GM18861 (cell line): ENCODE data around the gene MPLKIP.
"Not testable (repeated sequence)": the region's sequence is repeated elsewhere in the genome, so short reads cannot be mapped to it uniquely, and the experiment has no call there.

Experiments used
- ATAC-seq: cut with Tn5 transposase; IDR thresholded peaks from one replicate; pipeline ENCODE4 v1.9.1; 2021; ENCODE audit not compliant: unreplicated experiment

MPLKIP gene

GRCh38 chr7:40134428-40135316 lies at the start of gene MPLKIP, which contains the start of gene SUGCT:
Gene MPLKIP (minus strand): TSS chr7:40134622. CDS start chr7:40134567, 55 bp downstream.
Gene SUGCT (plus strand): TSS chr7:40135005.
- ATAC-seq = peak; percentile 85

- ATAC-seq = no peak
Observed at GRCh38 chr7:40182452-40182851, 48.0 kb upstream of the MPLKIP start.

GRCh38 chr7:40177071-40177470 lies 42.6 kb upstream of the MPLKIP start:
- no peak for ATAC-seq

GRCh38 chr7:40175725-40176510 lies 41.5 kb upstream of the MPLKIP start:
- ATAC-seq = no peak

- not testable (repeated sequence) for ATAC-seq
Observed at GRCh38 chr7:40175256-40175655, 40.8 kb upstream of the MPLKIP start.

- ATAC-seq = not testable (repeated sequence)
Observed at GRCh38 chr7:40173121-40173520, 38.7 kb upstream of the MPLKIP start.

- not testable (repeated sequence) for ATAC-seq
Observed at GRCh38 chr7:40168266-40168665, 33.8 kb upstream of the MPLKIP start.

GRCh38 chr7:40167291-40167690 lies 32.9 kb upstream of the MPLKIP start:
- ATAC-seq = no peak

GRCh38 chr7:40165216-40165615 lies 30.8 kb upstream of the MPLKIP start:
- no peak for ATAC-seq

GRCh38 chr7:40162516-40162915 lies 28.1 kb upstream of the MPLKIP start:
- ATAC-seq = no peak

- ATAC-seq = no peak
Observed at GRCh38 chr7:40156988-40157387, 22.6 kb upstream of the MPLKIP start.

- no peak for ATAC-seq
Observed at GRCh38 chr7:40151504-40151903, 17.1 kb upstream of the MPLKIP start.

- ATAC-seq = no peak
Observed at GRCh38 chr7:40148671-40149070, 14.2 kb upstream of the MPLKIP start.

GRCh38 chr7:40148247-40148580 lies 13.8 kb upstream of the MPLKIP start:
- not testable (repeated sequence) for ATAC-seq

GRCh38 chr7:40147371-40148246 lies 13.2 kb upstream of the MPLKIP start:
- ATAC-seq = no peak

GRCh38 chr7:40145596-40146130 lies 11.2 kb upstream of the MPLKIP start:
- ATAC-seq = not testable (repeated sequence)

GRCh38 chr7:40141916-40142315 lies 7.5 kb upstream of the MPLKIP start:
- ATAC-seq = not testable (repeated sequence)

- ATAC-seq = not testable (repeated sequence)
Observed at GRCh38 chr7:40139891-40140290, 5.5 kb upstream of the MPLKIP start.

- ATAC-seq = no peak
Observed at GRCh38 chr7:40138973-40139372, 4.6 kb upstream of the MPLKIP start.

- no peak for ATAC-seq
Observed at GRCh38 chr7:40137563-40137962, 3.1 kb upstream of the MPLKIP start.

GRCh38 chr7:40135317-40135610 lies 842 bp upstream of the MPLKIP start:
- ATAC-seq = no peak
